Osteoblast (primary cell): ENCODE data around the gene ST3GAL3. TPM values are rescaled to one million over a fixed set of nuclear protein-coding genes. Genes with fewer than 3 reads are reported as not detected.

Experiments
- DNase-seq: peaks from one replicate; pipeline ENCODE4 v3.0.0; 2011; ENCODE audit warnings: low spot score, mixed read lengths; ENCODE audit not compliant: insufficient read length; ENCODE audit errors: missing footprints
- H2AFZ ChIP-seq: 2 replicates; pipeline ENCODE4 v1.6.0; 2011; ENCODE audit warnings: mild to moderate bottlenecking, low read length
- H3K27ac ChIP-seq: 2 replicates; pipeline ENCODE4 v1.5.1; 2011; ENCODE audit warnings: mild to moderate bottlenecking, low read depth, low read length, moderate library complexity
- H3K27me3 ChIP-seq: 2 replicates; pipeline ENCODE4 v1.6.0; 2012; ENCODE audit warnings: mild to moderate bottlenecking, control low read depth, inconsistent platforms, low read length, moderate library complexity; ENCODE audit not compliant: insufficient read depth
- H3K36me3 ChIP-seq: 2 replicates; pipeline ENCODE4 v1.5.1; 2011; ENCODE audit warnings: mild to moderate bottlenecking, low read length, control low read depth, moderate library complexity; ENCODE audit not compliant: insufficient read depth
- H3K4me1 ChIP-seq: 2 replicates; pipeline ENCODE4 v1.5.1; 2011; ENCODE audit warnings: mild to moderate bottlenecking, low read length, control low read depth, moderate library complexity; ENCODE audit not compliant: insufficient read depth
- H3K4me2 ChIP-seq: 2 replicates; pipeline ENCODE4 v1.6.0; 2011; ENCODE audit warnings: mild to moderate bottlenecking, low read length; ENCODE audit not compliant: insufficient read depth
- H3K4me3 ChIP-seq: fragments of 200-600 bp; sonication (generic); 3 replicates; pipeline ENCODE4 v1.5.1; 2012; ENCODE audit warnings: mild to moderate bottlenecking, low read length, inconsistent platforms; ENCODE audit not compliant: insufficient read depth
- H3K79me2 ChIP-seq: 2 replicates; pipeline ENCODE4 v1.6.0; 2012; ENCODE audit warnings: mild to moderate bottlenecking, low read length, control low read depth, inconsistent platforms; ENCODE audit not compliant: insufficient read depth
- H3K9me3 ChIP-seq: 2 replicates; pipeline ENCODE4 v1.5.1; 2011; ENCODE audit warnings: low read depth, low read length, control low read depth
- H4K20me1 ChIP-seq: 2 replicates; pipeline ENCODE4 v1.6.0; 2012; ENCODE audit warnings: mild to moderate bottlenecking, low read length, control low read depth; ENCODE audit not compliant: insufficient read depth
- CTCF ChIP-seq: IDR thresholded peaks from 2 replicates; pipeline ENCODE4 v1.5.1; 2011; ENCODE audit warnings: mild to moderate bottlenecking, low read depth, low read length, moderate library complexity; ENCODE audit errors: extremely low read depth
- total RNA-seq: library from RNA; depleted of rRNA; stranded (reverse); fragments of >200 nt; gene quantifications from 2 replicates; pipeline ENCODE4 v1.2.3, GENCODE V29; 2012

ST3GAL3 gene
- total RNA-seq, 1 donor, result 18.5 TPM

GRCh38 chr1:43969746-43970466 is 262.6 kb downstream of the ST3GAL3 start, which contains the start of gene DPH2:
Gene DPH2, plus strand, starts transcription at chr1:43970010. Its CDS starts 166 bp downstream, at chr1:43970176.
- TF ChIP-seq CTCF, result peak; percentile 6
- Histone ChIP-seq H3K4me1 (peaks cover 13% of the 10 kb centered on the region), H3K36me3 (peaks cover 17% of the 10 kb centered on the region), H3K4me3 (peak within 1 kb of the TSS; percentile 99), H3K27ac (peak within 1 kb of the TSS; percentile 56), H3K4me2 (peak within 1 kb of the TSS; percentile 89), H2AFZ (peak within 1 kb of the TSS; percentile 95), H4K20me1 (no peaks in the 10 kb centered on the region), H3K9me3 (no peaks in the 10 kb centered on the region), H3K27me3 (no peaks in the 10 kb centered on the region), H3K79me2 (peaks cover 21% of the 10 kb centered on the region)
- DNase-seq, result peak; percentile 100

- TF ChIP-seq CTCF, result no peak
- DNase-seq, result peak; percentile 82
- H2AFZ ChIP-seq, result peak overlapping the region; percentile 95
- no peaks in the 10 kb centered on the region for H3K9me3 ChIP-seq
- peaks cover 3% of the 10 kb centered on the region for H4K20me1 ChIP-seq
- peak overlapping the region; percentile 99 for H3K4me3 ChIP-seq
- H3K79me2 ChIP-seq, result peaks cover 27% of the 10 kb centered on the region
- H3K4me2 ChIP-seq, result peak overlapping the region; percentile 89
- peaks cover 14% of the 10 kb centered on the region for H3K4me1 ChIP-seq
- peaks cover 17% of the 10 kb centered on the region for H3K36me3 ChIP-seq
- no peaks in the 10 kb centered on the region for H3K27me3 ChIP-seq
- H3K27ac ChIP-seq, result peak overlapping the region; percentile 56
Observed at GRCh38 chr1:43970502-43970901, 263.2 kb downstream of the ST3GAL3 start.

- Histone ChIP-seq H3K4me3 (peak overlapping the region; percentile 99), H3K4me1 (peaks cover 18% of the 10 kb centered on the region), H3K9me3 (no peaks in the 10 kb centered on the region), H3K36me3 (peaks cover 17% of the 10 kb centered on the region), H4K20me1 (peaks cover 7% of the 10 kb centered on the region), H3K79me2 (peaks cover 31% of the 10 kb centered on the region), H3K27ac (no peak overlapping the region), H3K27me3 (no peaks in the 10 kb centered on the region), H2AFZ (no peak overlapping the region), H3K4me2 (peak overlapping the region; percentile 89)
- TF ChIP-seq CTCF, result no peak
- no peak for DNase-seq
Observed at GRCh38 chr1:43970911-43971310, 263.6 kb downstream of the ST3GAL3 start.

GRCh38 chr1:43971336-43971980 is 264.1 kb downstream of the ST3GAL3 start:
- peaks cover 24% of the 10 kb centered on the region for H3K4me1 ChIP-seq
- H3K4me3 ChIP-seq, result no peak overlapping the region
- H3K27ac ChIP-seq, result no peak overlapping the region
- H3K36me3 ChIP-seq, result peaks cover 21% of the 10 kb centered on the region
- H3K79me2 ChIP-seq, result peaks cover 36% of the 10 kb centered on the region
- no peak for TF ChIP-seq CTCF
- H3K4me2 ChIP-seq, result no peak overlapping the region
- H4K20me1 ChIP-seq, result peaks cover 13% of the 10 kb centered on the region
- H2AFZ ChIP-seq, result no peak overlapping the region
- H3K27me3 ChIP-seq, result no peaks in the 10 kb centered on the region
- DNase-seq, result no peak
- H3K9me3 ChIP-seq, result no peaks in the 10 kb centered on the region
